ENCODE data around the gene TBC1D14. TPM values are rescaled to one million over a fixed set of nuclear protein-coding genes. Genes with fewer than 3 reads are reported as not detected.
"Not testable (repeated sequence)": the region's sequence is repeated elsewhere in the genome, so short reads cannot be mapped to it uniquely, and the experiment has no call there.

TBC1D14 gene
- total and polyA plus RNA-seq, 5 donors, result 20.1 to 44.8 (median 41.3) TPM

DNA sequence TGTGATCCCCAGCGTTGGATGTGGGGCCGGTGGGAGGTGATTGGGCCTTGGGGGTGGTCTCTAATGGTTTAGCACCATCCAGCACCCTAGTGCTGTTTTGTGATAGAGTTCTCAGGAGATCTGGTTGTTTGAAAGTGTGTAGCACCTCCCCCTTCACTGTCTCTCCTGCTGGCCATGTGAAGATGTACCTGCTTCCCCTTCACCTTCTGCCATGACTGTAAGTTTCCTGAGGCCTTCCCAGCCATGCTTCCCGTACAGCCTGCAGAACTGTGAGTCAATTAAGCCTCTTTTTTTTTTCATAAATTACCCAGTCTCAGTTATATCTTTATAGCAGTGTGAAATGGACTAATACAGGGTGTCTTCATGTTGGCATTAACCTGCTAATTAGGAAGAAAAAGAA lies 19.3 kb upstream of the TBC1D14 start:
- Histone ChIP-seq H3K27ac (ENCODE audit: low read length) (no peak overlapping the region), H3K4me3 (ENCODE audit: low read length) (no peak overlapping the region), H3K9me3 (ENCODE audit: control insufficient read depth, low read length) (no peaks in the 10 kb centered on the region), H3K4me1 (ENCODE audit: control insufficient read depth, insufficient read depth, low read length) (peaks cover 15% of the 10 kb centered on the region), H3K27me3 (ENCODE audit: control insufficient read depth, insufficient read depth) (no peaks in the 10 kb centered on the region)
- 98% methylated on average over 3 of the region's 3 CpGs for WGBS
- intact Hi-C loops (cut with DNase I), result no loop called here
- DNase-seq, result no peak
- ATAC-seq, result no peak

DNA sequence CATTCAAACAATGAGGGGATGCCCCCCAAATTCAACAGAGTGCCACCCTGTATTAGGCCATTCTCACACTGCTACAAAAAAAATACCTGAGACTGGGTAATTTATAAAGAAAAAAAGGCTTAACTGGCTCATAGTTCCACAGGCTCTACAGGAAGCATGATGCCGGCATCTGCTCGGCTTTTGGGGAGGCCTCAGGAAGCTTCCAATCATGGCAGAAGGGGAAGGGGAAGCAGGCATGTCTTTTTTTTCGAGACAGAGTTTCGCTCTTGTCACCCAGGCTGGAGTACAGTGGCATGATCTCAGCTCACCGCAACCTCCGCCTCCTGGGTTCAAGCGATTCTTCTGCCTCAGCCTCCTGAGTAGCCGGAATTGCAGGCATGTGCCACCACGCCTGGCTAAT lies 18.7 kb upstream of the TBC1D14 start:
- 89% methylated on average over 9 of the region's 9 CpGs for WGBS
- H3K4me3 ChIP-seq (ENCODE audit: low read length); H3K9me3 ChIP-seq (ENCODE audit: control insufficient read depth, low read length); H3K27me3 ChIP-seq (ENCODE audit: control insufficient read depth, insufficient read depth); DNase-seq; intact Hi-C loops (cut with DNase I); H3K27ac ChIP-seq (ENCODE audit: low read length); ATAC-seq: not testable (repeated sequence)
- peaks cover 11% of the 10 kb centered on the region for H3K4me1 ChIP-seq (ENCODE audit: control insufficient read depth, insufficient read depth, low read length)

DNA sequence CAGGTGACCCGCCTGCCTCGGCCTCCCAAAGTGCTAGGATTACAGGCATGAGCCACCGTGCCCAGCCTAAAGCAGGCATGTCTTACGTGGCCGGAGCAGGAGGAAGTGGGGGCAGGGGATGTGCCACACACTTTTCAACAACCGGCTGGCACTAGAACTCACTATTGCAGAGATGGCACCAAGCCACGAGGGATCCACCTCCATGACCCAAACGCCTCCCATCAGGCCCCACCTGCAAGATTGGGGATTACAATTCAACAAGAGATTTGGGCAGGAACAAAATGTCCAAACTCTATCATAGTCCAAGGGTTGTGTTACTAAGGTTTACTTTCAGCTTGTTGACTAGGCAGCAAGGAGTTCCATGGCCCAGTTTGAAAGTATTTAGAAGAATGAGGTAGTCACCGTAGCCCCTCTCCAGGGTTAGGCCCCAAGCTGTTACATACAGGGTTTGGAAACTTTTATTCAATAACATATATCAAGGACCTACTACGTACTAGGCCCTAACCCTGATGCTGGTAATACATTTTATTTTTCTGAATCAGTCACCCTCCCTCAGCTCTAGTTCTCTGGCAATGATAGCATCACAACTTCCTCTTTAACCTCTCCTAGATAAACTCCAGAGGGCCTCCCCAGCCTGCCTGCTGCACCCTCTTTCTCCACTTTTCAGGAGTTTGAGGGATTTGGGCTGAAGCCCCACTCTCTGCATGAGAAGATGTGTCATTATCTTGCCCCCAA lies 18.0 kb upstream of the TBC1D14 start:
- Histone ChIP-seq H3K4me3 (ENCODE audit: low read length) (no peak overlapping the region), H3K4me1 (ENCODE audit: control insufficient read depth, insufficient read depth, low read length) (peaks cover 5% of the 10 kb centered on the region), H3K27ac (ENCODE audit: low read length) (no peak overlapping the region), H3K27me3 (ENCODE audit: control insufficient read depth, insufficient read depth) (no peaks in the 10 kb centered on the region), H3K9me3 (ENCODE audit: control insufficient read depth, low read length) (no peaks in the 10 kb centered on the region)
- 84% methylated on average over 10 of the region's 10 CpGs for WGBS
- ATAC-seq (peak in 1 of 2 donors; percentile 27), DNase-seq (no peak)
- intact Hi-C loops (cut with DNase I), result no loop called here

GRCh38 chr4:6892190-6892908 lies 17.3 kb upstream of the TBC1D14 start:
- 32% methylated on average over 20 of the region's 20 CpGs for WGBS
- no peak overlapping the region for H3K27ac ChIP-seq (ENCODE audit: low read length)
- H3K4me1 ChIP-seq (ENCODE audit: control insufficient read depth, insufficient read depth, low read length), result peaks cover 3% of the 10 kb centered on the region
- intact Hi-C loops (cut with DNase I), result no loop called here
- no peak overlapping the region for H3K4me3 ChIP-seq (ENCODE audit: low read length)
- ATAC-seq, result peak; percentile 56 to 83
- H3K9me3 ChIP-seq (ENCODE audit: control insufficient read depth, low read length), result no peaks in the 10 kb centered on the region
- DNase-seq, result peak; percentile 59 to 75 (median 68)
- no peaks in the 10 kb centered on the region for H3K27me3 ChIP-seq (ENCODE audit: control insufficient read depth, insufficient read depth)

DNA sequence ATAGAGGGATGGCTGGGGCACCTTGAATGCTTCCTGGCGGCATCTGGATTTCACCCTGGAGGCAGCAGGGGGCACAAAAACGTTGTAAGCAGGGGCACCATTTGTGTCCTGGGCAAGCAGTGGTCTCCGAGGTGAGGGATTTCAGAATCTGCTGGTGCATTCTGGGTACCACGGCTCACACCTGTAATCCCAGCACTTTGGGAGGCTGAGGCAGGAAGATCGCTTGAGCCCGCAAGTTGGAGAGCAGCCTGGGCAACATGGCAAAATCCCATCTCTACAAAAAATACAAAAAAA lies 16.8 kb upstream of the TBC1D14 start:
- Histone ChIP-seq H3K4me1 (ENCODE audit: control insufficient read depth, insufficient read depth, low read length) (peaks cover 3% of the 10 kb centered on the region), H3K27ac (ENCODE audit: low read length) (no peak overlapping the region), H3K4me3 (ENCODE audit: low read length) (no peak overlapping the region), H3K9me3 (ENCODE audit: control insufficient read depth, low read length) (no peaks in the 10 kb centered on the region), H3K27me3 (ENCODE audit: control insufficient read depth, insufficient read depth) (no peaks in the 10 kb centered on the region)
- intact Hi-C loops (cut with DNase I), result no loop called here
- 79% methylated on average over 6 of the region's 6 CpGs for WGBS
- DNase-seq (no peak), ATAC-seq (no peak)

DNA sequence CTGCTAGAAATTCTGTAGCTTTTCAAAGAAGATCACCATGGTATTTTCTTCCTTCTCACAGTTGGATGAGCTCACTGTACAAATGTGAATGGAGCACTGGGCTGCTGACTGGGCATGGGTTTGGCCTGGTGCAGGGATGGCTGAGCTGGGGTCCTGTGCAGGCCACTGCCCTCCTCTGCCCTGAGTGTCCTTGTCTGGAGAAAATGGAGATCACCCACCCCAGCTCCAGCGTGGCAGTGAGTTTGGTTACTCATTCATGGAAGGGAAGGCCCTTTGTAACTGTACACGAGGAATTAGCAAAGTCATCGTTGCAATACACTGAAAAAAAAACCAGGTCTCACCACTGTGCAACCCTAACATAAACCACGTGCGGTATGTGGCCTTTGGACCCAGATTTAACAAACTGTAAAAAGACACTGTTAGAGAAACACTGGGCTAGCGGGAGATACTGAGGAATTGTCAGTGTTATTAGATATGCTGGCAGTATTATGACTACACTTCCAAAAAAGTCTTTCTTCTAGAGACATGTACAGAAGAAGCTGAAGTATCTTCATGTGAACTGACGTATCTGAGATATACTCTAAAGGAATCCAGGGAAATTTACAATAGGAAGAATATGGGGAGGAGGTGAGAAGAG lies 16.1 kb upstream of the TBC1D14 start:
- peaks cover 3% of the 10 kb centered on the region for H3K4me1 ChIP-seq (ENCODE audit: control insufficient read depth, insufficient read depth, low read length)
- no peak overlapping the region for H3K4me3 ChIP-seq (ENCODE audit: low read length)
- no peak overlapping the region for H3K27ac ChIP-seq (ENCODE audit: low read length)
- no peaks in the 10 kb centered on the region for H3K27me3 ChIP-seq (ENCODE audit: control insufficient read depth, insufficient read depth)
- WGBS, result 84% methylated on average over 7 of the region's 7 CpGs
- no peak for ATAC-seq
- DNase-seq, result no peak
- intact Hi-C loops (cut with DNase I), result no loop called here
- no peaks in the 10 kb centered on the region for H3K9me3 ChIP-seq (ENCODE audit: control insufficient read depth, low read length)

DNA sequence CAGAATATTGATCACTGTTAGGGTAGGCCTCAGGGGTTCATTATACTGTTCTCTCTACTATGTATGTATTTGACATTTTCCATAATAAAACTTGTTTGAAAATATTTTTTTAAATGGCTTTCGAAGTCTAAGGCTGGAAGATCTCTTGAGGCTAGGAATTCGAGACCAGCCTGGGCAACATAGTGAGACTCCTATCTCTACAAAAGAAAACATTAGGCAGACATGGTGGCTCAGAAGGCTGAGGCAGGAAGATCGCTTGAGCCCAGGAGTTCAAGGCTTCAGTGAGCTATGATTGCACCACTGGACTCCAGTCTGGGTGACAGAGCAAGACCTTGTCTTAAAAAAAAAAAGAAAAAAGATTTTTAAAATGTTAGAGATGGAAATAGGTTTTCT lies 15.5 kb upstream of the TBC1D14 start:
- no peak for ATAC-seq
- peaks cover 3% of the 10 kb centered on the region for H3K4me1 ChIP-seq (ENCODE audit: control insufficient read depth, insufficient read depth, low read length)
- H3K27me3 ChIP-seq (ENCODE audit: control insufficient read depth, insufficient read depth), result no peaks in the 10 kb centered on the region
- DNase-seq, result no peak
- intact Hi-C loops (cut with DNase I), result no loop called here
- no peak overlapping the region for H3K27ac ChIP-seq (ENCODE audit: low read length)
- WGBS, result 98% methylated on average over 3 of the region's 3 CpGs
- no peaks in the 10 kb centered on the region for H3K9me3 ChIP-seq (ENCODE audit: control insufficient read depth, low read length)
- no peak overlapping the region for H3K4me3 ChIP-seq (ENCODE audit: low read length)

- DNase-seq (no peak), ATAC-seq (no peak)
- no peak overlapping the region for H3K27ac ChIP-seq (ENCODE audit: low read length)
- peaks cover 3% of the 10 kb centered on the region for H3K4me1 ChIP-seq (ENCODE audit: control insufficient read depth, insufficient read depth, low read length)
- no peaks in the 10 kb centered on the region for H3K27me3 ChIP-seq (ENCODE audit: control insufficient read depth, insufficient read depth)
- H3K9me3 ChIP-seq (ENCODE audit: control insufficient read depth, low read length), result no peaks in the 10 kb centered on the region
- H3K4me3 ChIP-seq (ENCODE audit: low read length), result no peak overlapping the region
- intact Hi-C loops (cut with DNase I), result no loop called here
- 87% methylated on average over 29 of the region's 29 CpGs for WGBS
Observed at GRCh38 chr4:6894528-6895498, 14.8 kb upstream of the TBC1D14 start.

- intact Hi-C loops (cut with DNase I), result no loop called here
- Histone ChIP-seq H3K9me3 (ENCODE audit: control insufficient read depth, low read length) (no peaks in the 10 kb centered on the region), H3K4me3 (ENCODE audit: low read length) (no peak overlapping the region), H3K4me1 (ENCODE audit: control insufficient read depth, insufficient read depth, low read length) (peaks cover 3% of the 10 kb centered on the region), H3K27ac (ENCODE audit: low read length) (no peak overlapping the region), H3K27me3 (ENCODE audit: control insufficient read depth, insufficient read depth) (no peaks in the 10 kb centered on the region)
- DNase-seq (no peak), ATAC-seq (no peak)
- WGBS, result no CpG with 5 or more reads among the region's 5 CpGs
Observed at GRCh38 chr4:6896035-6896434, 13.6 kb upstream of the TBC1D14 start.

- intact Hi-C loops (cut with DNase I), result no loop called here
- ATAC-seq (no peak), DNase-seq (no peak)
- Histone ChIP-seq H3K27me3 (ENCODE audit: control insufficient read depth, insufficient read depth) (no peaks in the 10 kb centered on the region), H3K9me3 (ENCODE audit: control insufficient read depth, low read length) (no peaks in the 10 kb centered on the region), H3K27ac (ENCODE audit: low read length) (no peak overlapping the region), H3K4me1 (ENCODE audit: control insufficient read depth, insufficient read depth, low read length) (peaks cover 3% of the 10 kb centered on the region), H3K4me3 (ENCODE audit: low read length) (no peak overlapping the region)
- WGBS, result 80% methylated on average over 3 of the region's 3 CpGs
Observed at GRCh38 chr4:6898763-6899162, 10.9 kb upstream of the TBC1D14 start.

Measured in right cardiac atrium (tissue), 5 donors.